ENCODE measurements around the gene CTNNA2. TPM values are rescaled to one million over a fixed set of nuclear protein-coding genes. Genes with fewer than 3 reads are reported as not detected.

Gene CTNNA2
- total and polyA plus RNA-seq, 2 of the 8 experiments (the other 6 are each of a cell fraction or from before 2014, with no cell fraction given), result 3.9 to 9.0 TPM

GRCh38 chr2:79757526-79757925 lies 244.7 kb downstream of the CTNNA2 start:
- Histone ChIP-seq H2BK120ac (replicated peaks; ENCODE audit: low read depth, low read length) (no peak overlapping the region), H3K14ac (ENCODE audit: insufficient read length) (no peak overlapping the region), H3K4ac (replicated peaks; ENCODE audit: insufficient read length, low read depth, low read length) (no peak overlapping the region), H3K18ac (ENCODE audit: extremely low read depth, low read length) (no peak overlapping the region), H2BK15ac (ENCODE audit: low read length) (no peak overlapping the region), H3K56ac (replicated peaks; ENCODE audit: insufficient read length, low read depth, low read length) (no peak overlapping the region), H4K5ac (ENCODE audit: insufficient read length, low read depth, low read length) (no peak overlapping the region), H3K36me3 (ENCODE audit: control insufficient read depth in 2 of 4, insufficient read depth in 4 of 4, low read length in 3 of 4) (no peaks in the 10 kb centered on the region), H3K4me2 (ENCODE audit: insufficient read depth in 1 of 2, low read depth in 2 of 2, low read length in 2 of 2) (no peak overlapping the region), H2BK12ac (ENCODE audit: low read depth, low read length) (no peak overlapping the region), H2BK20ac (ENCODE audit: low read length) (no peak overlapping the region), H3K23me2 (ENCODE audit: low read depth, low read length) (no peaks in the 10 kb centered on the region), H3K79me1 (ENCODE audit: low read depth, low read length) (no peaks in the 10 kb centered on the region), H3K23ac (ENCODE audit: insufficient read length) (no peak overlapping the region), H3K27me3 (replicated peaks in 1 of 4; ENCODE audit: control insufficient read depth in 3 of 4, extremely low read depth in 1 of 4, insufficient read depth in 3 of 4, low read length in 3 of 4) (no peaks in the 10 kb centered on the region), H4K91ac (replicated peaks; ENCODE audit: insufficient read length, low read length) (no peak overlapping the region), H2AFZ (ENCODE audit: low read length) (no peak overlapping the region), H4K8ac (ENCODE audit: extremely low read depth, insufficient read depth, low read length) (no peak overlapping the region), H2AK5ac (ENCODE audit: low read depth, low read length) (no peak overlapping the region), H3K79me2 (ENCODE audit: control insufficient read depth in 1 of 2, insufficient read depth in 2 of 2, low read length in 2 of 2) (no peaks in the 10 kb centered on the region), H3K27ac (ENCODE audit: low read depth, low read length) (no peak overlapping the region), H4K20me1 (replicated peaks in 1 of 2; ENCODE audit: control insufficient read depth in 1 of 2, insufficient read depth in 2 of 2, low read length in 2 of 2) (no peaks in the 10 kb centered on the region), H3K4me1 (replicated peaks in 1 of 4; ENCODE audit: control insufficient read depth in 3 of 4, insufficient read depth in 4 of 4, low read length in 3 of 4) (peaks cover 0 to 5% (median 0%) of the 10 kb centered on the region in 4 experiments; a peak in 1 of 7 replicates), H2BK5ac (ENCODE audit: low read depth, low read length) (no peak overlapping the region), H3K4me3 (ENCODE audit: extremely low read depth in 1 of 4, insufficient read depth in 2 of 4, low read depth in 3 of 4, low read length in 4 of 4) (no peak overlapping the region), H3K9me3 (ENCODE audit: insufficient read depth in 2 of 2, low read depth in 1 of 2, low read length in 1 of 2) (no peaks in the 10 kb centered on the region), H3K9ac (replicated peaks in 1 of 4; ENCODE audit: extremely low read depth in 1 of 4, low read depth in 3 of 4, low read length in 3 of 4) (no peak overlapping the region)
- ChIA-PET CTCF (ENCODE audit: partially characterized antibody) (interaction anchor here (0.9 kb wide), 1 partner anchor 8 kb away, joined by 3 read pairs; no protein-coding TSS in a partner anchor), POLR2A (ENCODE audit: partially characterized antibody) (no interaction called here)
- FAIRE-seq (no peak), DNase-seq (ENCODE audit: low read depth in 1 of 2, low spot score in 2 of 2) (no peak)
- 95% methylated on average over 4 of the region's 4 CpGs; no CpG with 5 or more reads in 1 of the 2 experiments for WGBS, 2 experiments (ENCODE audit: extremely low coverage in 1 of 2, insufficient coverage in 1 of 2, insufficient read length in 1 of 2, insufficient replicate concordance in 2 of 2, low coverage in 1 of 2, low lambda C conversion rate in 2 of 2, missing lambda C conversion rate in 1 of 2)
- TF ChIP-seq BCL11A (IDR thresholded peaks at IDR 0.05; ENCODE audit: low read depth in 2 of 2, low read length in 2 of 2) (no peak), KDM5A (IDR thresholded peaks at IDR 0.05; ENCODE audit: low read length) (no peak), HDAC6 (IDR thresholded peaks at IDR 0.05; ENCODE audit: low read depth, low read length) (no peak), CHD2 (IDR thresholded peaks at IDR 0.05; ENCODE audit: low read length) (no peak), ATF3 (IDR thresholded peaks at IDR 0.05; ENCODE audit: insufficient read depth, low read depth, low read length) (no peak), RAD21 (IDR thresholded peaks at IDR 0.05 in 1 of 2, conservative IDR thresholded peaks at IDR 0.05 in 1 of 2; ENCODE audit: low read depth in 2 of 2, low read length in 2 of 2) (no peak), CTBP2 (IDR thresholded peaks at IDR 0.05; ENCODE audit: borderline replicate concordance, insufficient read depth, insufficient read length, low read length) (no peak), POLR2A (IDR thresholded peaks at IDR 0.05; ENCODE audit: control extremely low read depth in 1 of 2, low read depth in 2 of 2, low read length in 2 of 2) (no peak)

All from H1 (cell line).